ENCODE measurements around the gene OR5AN1. TPM values are rescaled to one million over a fixed set of nuclear protein-coding genes. Genes with fewer than 3 reads are reported as not detected.

The OR5AN1 gene
- total and polyA plus RNA-seq, 2 of the 8 experiments (the other 6 are each of a cell fraction or from before 2014, with no cell fraction given): not detected

DNA sequence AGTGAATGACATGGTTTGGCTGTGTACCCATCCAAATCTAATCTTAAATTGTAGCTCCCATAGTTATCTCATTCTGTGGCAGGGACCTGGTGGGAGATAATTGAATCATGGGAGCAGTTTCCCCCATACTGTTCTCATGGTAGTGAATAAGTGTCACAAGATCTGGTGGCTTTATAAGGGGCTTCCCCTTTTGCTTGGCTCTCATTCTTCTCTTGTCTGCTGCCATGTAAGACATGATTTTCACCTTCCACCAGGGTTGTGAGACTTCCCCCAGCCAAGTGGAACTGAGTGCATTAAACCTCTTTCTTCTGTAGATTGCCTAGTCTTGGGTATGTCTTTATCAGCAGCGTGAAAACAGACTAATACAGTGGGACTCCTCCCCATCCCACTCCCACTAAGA lies 56.4 kb downstream of the OR5AN1 start:
- no peak overlapping the region for H4K91ac ChIP-seq (replicated peaks; ENCODE audit: insufficient read length, low read length)
- H4K5ac ChIP-seq (ENCODE audit: insufficient read length, low read depth, low read length): no peak overlapping the region
- H2BK20ac ChIP-seq (ENCODE audit: low read length): no peak overlapping the region
- H2BK120ac ChIP-seq (replicated peaks; ENCODE audit: low read depth, low read length): no peak overlapping the region
- no peak overlapping the region for H3K9ac ChIP-seq (replicated peaks in 1 of 4; ENCODE audit: extremely low read depth in 1 of 4, low read depth in 3 of 4, low read length in 3 of 4)
- DNase-seq (ENCODE audit: low read depth in 1 of 2, low spot score in 2 of 2): no peak
- H3K4me2 ChIP-seq (ENCODE audit: insufficient read depth in 1 of 2, low read depth in 2 of 2, low read length in 2 of 2): no peak overlapping the region
- H3K18ac ChIP-seq (ENCODE audit: extremely low read depth, low read length): no peak overlapping the region
- H3K4ac ChIP-seq (replicated peaks; ENCODE audit: insufficient read length, low read depth, low read length): no peak overlapping the region
- peaks cover 5 to 7% of the 10 kb centered on the region in 2 experiments; a peak in 2 of 4 replicates for H3K9me3 ChIP-seq (ENCODE audit: insufficient read depth in 2 of 2, low read depth in 1 of 2, low read length in 1 of 2)
- TF ChIP-seq JUND (IDR thresholded peaks at IDR 0.05; ENCODE audit: low read length) (no peak), TCF12 (IDR thresholded peaks at IDR 0.05; ENCODE audit: low read depth, low read length) (no peak), POU5F1 (IDR thresholded peaks at IDR 0.05; ENCODE audit: low read depth, low read length) (no peak), CEBPB (IDR thresholded peaks at IDR 0.05; ENCODE audit: low read depth, low read length) (no peak)
- WGBS, 2 experiments (ENCODE audit: extremely low coverage in 1 of 2, insufficient coverage in 1 of 2, insufficient read length in 1 of 2, insufficient replicate concordance in 2 of 2, low coverage in 1 of 2, low lambda C conversion rate in 2 of 2, missing lambda C conversion rate in 1 of 2): 93% methylated on average over 1 of the region's 1 CpG; no CpG with 5 or more reads in 1 of the 2 experiments
- H3K36me3 ChIP-seq (ENCODE audit: control insufficient read depth in 2 of 4, insufficient read depth in 4 of 4, low read length in 3 of 4): no peaks in the 10 kb centered on the region; a peak in 1 of 8 replicates
- no peak overlapping the region for H3K14ac ChIP-seq (ENCODE audit: insufficient read length)
- H3K23ac ChIP-seq (ENCODE audit: insufficient read length): no peak overlapping the region
- H3K23me2 ChIP-seq (ENCODE audit: low read depth, low read length): no peaks in the 10 kb centered on the region
- H4K20me1 ChIP-seq (replicated peaks in 1 of 2; ENCODE audit: control insufficient read depth in 1 of 2, insufficient read depth in 2 of 2, low read length in 2 of 2): no peaks in the 10 kb centered on the region
- H3K27me3 ChIP-seq (replicated peaks in 1 of 4; ENCODE audit: control insufficient read depth in 3 of 4, extremely low read depth in 1 of 4, insufficient read depth in 3 of 4, low read length in 3 of 4): no peaks in the 10 kb centered on the region
- H3K4me1 ChIP-seq (replicated peaks in 1 of 4; ENCODE audit: control insufficient read depth in 3 of 4, insufficient read depth in 4 of 4, low read length in 3 of 4): no peaks in the 10 kb centered on the region
- FAIRE-seq: no peak
- no peak overlapping the region for H2BK5ac ChIP-seq (ENCODE audit: low read depth, low read length)
- H2BK15ac ChIP-seq (ENCODE audit: low read length): no peak overlapping the region
- no peak overlapping the region for H3K4me3 ChIP-seq (ENCODE audit: extremely low read depth in 1 of 4, insufficient read depth in 2 of 4, low read depth in 3 of 4, low read length in 4 of 4)
- H3K27ac ChIP-seq (ENCODE audit: low read depth, low read length): no peak overlapping the region
- H4K8ac ChIP-seq (ENCODE audit: extremely low read depth, insufficient read depth, low read length): no peak overlapping the region
- POLR2A ChIA-PET (ENCODE audit: partially characterized antibody): no interaction called here
- no peak overlapping the region for H3K56ac ChIP-seq (replicated peaks; ENCODE audit: insufficient read length, low read depth, low read length)
- H2AK5ac ChIP-seq (ENCODE audit: low read depth, low read length): no peak overlapping the region
- H2BK12ac ChIP-seq (ENCODE audit: low read depth, low read length): no peak overlapping the region
- no peak overlapping the region for H2AFZ ChIP-seq (ENCODE audit: low read length)
- no peaks in the 10 kb centered on the region for H3K79me1 ChIP-seq (ENCODE audit: low read depth, low read length)
- no peaks in the 10 kb centered on the region for H3K79me2 ChIP-seq (ENCODE audit: control insufficient read depth in 1 of 2, insufficient read depth in 2 of 2, low read length in 2 of 2)
- CTCF ChIA-PET (ENCODE audit: partially characterized antibody): interaction anchor here (1.4 to 4.1 kb wide), 2 partner anchors 15 to 244 kb away, joined by 4 to 10 read pairs; partner anchors contain the start of gene DTX4

Data from H1 (cell line).